MM.1S (cell line): ENCODE data around the gene CCDC9.

Source experiments
- DNase-seq: peaks from one replicate; pipeline ENCODE4 v3.0.0-alpha.2; 2015
- H2AFZ ChIP-seq: fragments of 300-600 bp; sonication (generic); 2 replicates; pipeline ENCODE4 v1.6.0; 2016; ENCODE audit warnings: antibody characterized with exemption, low read length
- H3F3A ChIP-seq: fragments of 300-600 bp; sonication (generic); 2 replicates; pipeline ENCODE4 v1.6.1; 2016; ENCODE audit warnings: mild to moderate bottlenecking, antibody characterized with exemption, low read length, moderate library complexity, mixed read lengths; ENCODE audit not compliant: insufficient read depth
- H3K27ac ChIP-seq: fragments of 300-600 bp; sonication (generic); 2 replicates; pipeline ENCODE4 v1.5.1; 2016; ENCODE audit warnings: mild to moderate bottlenecking, low read length
- H3K27me3 ChIP-seq: fragments of 300-600 bp; sonication (generic); replicated peaks from 2 replicates; pipeline ENCODE4 v1.6.0; 2016; ENCODE audit warnings: low read length; ENCODE audit not compliant: insufficient read depth
- H3K36me3 ChIP-seq: fragments of 300-600 bp; sonication (generic); replicated peaks from 2 replicates; pipeline ENCODE4 v1.6.1; 2016; ENCODE audit warnings: mild to moderate bottlenecking, low read length, mixed read lengths; ENCODE audit not compliant: insufficient read depth
- H3K4me1 ChIP-seq: fragments of 300-600 bp; sonication (generic); 2 replicates; pipeline ENCODE4 v1.6.1; 2016; ENCODE audit warnings: low read length, mixed read lengths
- H3K4me2 ChIP-seq: fragments of 300-600 bp; sonication (generic); 2 replicates; pipeline ENCODE4 v1.6.0; 2016; ENCODE audit warnings: low read depth, low read length
- H3K4me3 ChIP-seq: fragments of 300-600 bp; sonication (generic); 2 replicates; pipeline ENCODE4 v1.5.1; 2016; ENCODE audit warnings: low read length, mixed read lengths
- H3K79me2 ChIP-seq: fragments of 300-600 bp; sonication (generic); 2 replicates; pipeline ENCODE4 v1.6.1; 2016; ENCODE audit warnings: mixed run types, low read length, mixed read lengths
- H3K9ac ChIP-seq: fragments of 300-600 bp; sonication (generic); 2 replicates; pipeline ENCODE4 v1.6.1; 2016; ENCODE audit warnings: low read length, mixed read lengths
- H3K9me2 ChIP-seq: fragments of 300-600 bp; sonication (generic); replicated peaks from 2 replicates; pipeline ENCODE4 v1.6.1; 2016; ENCODE audit warnings: mild to moderate bottlenecking, low read length, mixed read lengths; ENCODE audit not compliant: insufficient read depth
- H3K9me3 ChIP-seq: fragments of 300-600 bp; sonication (generic); replicated peaks from 2 replicates; pipeline ENCODE4 v1.6.1; 2016; ENCODE audit warnings: mild to moderate bottlenecking, low read length, mixed read lengths; ENCODE audit not compliant: insufficient read depth
- H4K20me1 ChIP-seq: fragments of 300-600 bp; sonication (generic); 2 replicates; pipeline ENCODE4 v1.6.1; 2016; ENCODE audit warnings: mild to moderate bottlenecking, low read length, moderate library complexity, mixed read lengths; ENCODE audit not compliant: insufficient read depth
- CTCF ChIP-seq: fragments of 300-600 bp; sonication (generic); IDR thresholded peaks from 2 replicates; pipeline ENCODE4 v1.5.1; 2016; ENCODE audit warnings: antibody characterized with exemption, low read length, mixed read lengths
- EZH2 ChIP-seq: fragments of 300-600 bp; sonication (generic); optimal IDR thresholded peaks from 2 replicates; pipeline ENCODE3; 2017; ENCODE audit warnings: low read depth, mild to moderate bottlenecking, antibody characterized with exemption, low read length, mixed read lengths
- EZH2phosphoT487 ChIP-seq: fragments of 300-600 bp; sonication (generic); IDR thresholded peaks from 2 replicates; pipeline ENCODE4 v1.6.1; 2018; ENCODE audit warnings: antibody characterized with exemption, low read length

CCDC9 gene

GRCh38 chr19:47221890-47222289 is 34.4 kb upstream of the CCDC9 start:
- no peaks in the 10 kb centered on the region for H3K27me3 ChIP-seq
- TF ChIP-seq EZH2phosphoT487 (no peak), EZH2 (no peak), CTCF (no peak)
- H3K36me3 ChIP-seq, result no peaks in the 10 kb centered on the region
- H3K4me1 ChIP-seq, result peaks cover 5% of the 10 kb centered on the region
- H4K20me1 ChIP-seq, result no peaks in the 10 kb centered on the region
- no peak overlapping the region for H3K9ac ChIP-seq
- no peak overlapping the region for H3K4me3 ChIP-seq
- no peak overlapping the region for H3K27ac ChIP-seq
- no peak for DNase-seq
- H3K9me2 ChIP-seq, result no peaks in the 10 kb centered on the region
- H3K9me3 ChIP-seq, result no peaks in the 10 kb centered on the region
- H3K79me2 ChIP-seq, result peaks cover 7% of the 10 kb centered on the region
- H3K4me2 ChIP-seq, result no peak overlapping the region
- H3F3A ChIP-seq, result peaks cover 7% of the 10 kb centered on the region; the same call in 1 of the 2 replicates
- no peak overlapping the region for H2AFZ ChIP-seq

- Histone ChIP-seq H3K36me3 (no peaks in the 10 kb centered on the region), H3K27ac (peak overlapping the region; percentile 96), H3K4me3 (peak overlapping the region; percentile 70), H2AFZ (peak overlapping the region; percentile 25), H3K9me2 (no peaks in the 10 kb centered on the region), H3K9me3 (no peaks in the 10 kb centered on the region), H3K27me3 (no peaks in the 10 kb centered on the region), H3K4me2 (peak overlapping the region; percentile 85), H4K20me1 (no peaks in the 10 kb centered on the region), H3K79me2 (peaks cover 15% of the 10 kb centered on the region), H3K9ac (peak overlapping the region; percentile 98), H3K4me1 (peaks cover 24% of the 10 kb centered on the region), H3F3A (peaks cover 34% of the 10 kb centered on the region)
- peak; percentile 90 for DNase-seq
- TF ChIP-seq CTCF (peak; percentile 17; the same call in 1 of the 2 replicates), EZH2 (no peak)
These were observed 30.4 kb upstream of the CCDC9 start for GRCh38 chr19:47225746-47226425.

DNA sequence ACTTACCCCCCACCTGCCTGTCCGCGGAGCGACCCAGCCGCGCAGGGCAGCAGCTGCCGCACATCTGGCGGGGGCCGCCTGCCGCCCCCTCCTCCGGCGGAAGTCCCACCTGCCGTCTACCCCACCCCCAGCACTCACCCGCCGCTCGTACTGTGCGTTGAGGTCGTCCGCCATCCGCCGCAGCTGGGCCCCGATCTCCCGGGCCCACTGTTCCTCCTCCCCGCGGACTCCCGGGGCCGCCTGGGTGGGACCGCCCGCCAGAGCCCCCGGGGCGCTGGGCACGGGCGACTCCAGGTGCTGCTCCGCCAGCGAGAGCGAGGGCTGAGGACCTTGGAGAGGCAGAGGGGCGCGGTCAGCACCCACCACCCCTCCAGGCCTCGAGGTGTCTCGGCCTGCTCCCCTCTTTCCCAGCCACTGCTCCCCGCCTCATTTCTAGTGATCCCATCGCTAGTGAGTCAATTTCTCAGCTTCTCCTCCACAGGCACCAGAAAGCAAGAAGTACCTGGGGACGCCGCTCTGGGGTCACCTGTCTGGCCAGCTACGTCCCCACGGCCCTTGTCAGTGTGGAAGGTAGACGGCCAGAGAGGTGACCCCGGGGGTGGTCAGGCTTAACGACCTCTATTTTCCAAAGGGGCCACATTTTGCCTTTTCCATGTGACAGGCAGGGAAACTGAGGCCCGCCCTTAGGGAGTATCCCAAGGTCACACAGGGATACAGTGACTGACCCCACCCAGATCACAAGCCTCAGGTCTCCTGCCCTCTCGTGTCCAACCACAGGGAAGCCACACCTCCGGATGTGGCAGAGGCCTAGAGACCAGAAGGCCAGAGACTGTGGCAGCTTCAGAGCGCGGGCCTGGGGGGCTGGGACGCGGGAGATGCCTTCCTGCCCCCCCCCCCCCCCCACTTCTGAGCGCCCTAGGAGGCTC is 29.6 kb upstream of the CCDC9 start:
- Histone ChIP-seq H3K27ac (peak overlapping the region; percentile 96), H3K9me3 (no peaks in the 10 kb centered on the region), H4K20me1 (no peaks in the 10 kb centered on the region), H3K4me2 (peak overlapping the region; percentile 85), H3K79me2 (peaks cover 15% of the 10 kb centered on the region), H3K4me1 (peaks cover 28% of the 10 kb centered on the region), H3K9me2 (no peaks in the 10 kb centered on the region), H3K9ac (peak overlapping the region; percentile 98), H2AFZ (no peak overlapping the region), H3F3A (peaks cover 39% of the 10 kb centered on the region), H3K27me3 (no peaks in the 10 kb centered on the region), H3K4me3 (peak overlapping the region; percentile 70), H3K36me3 (no peaks in the 10 kb centered on the region)
- DNase-seq, result peak; percentile 94
- no peak for TF ChIP-seq EZH2phosphoT487
